GM19240 (cell line): ENCODE results near the gene ARHGEF19.

Experiments
- DNase-seq: peaks from one replicate; pipeline ENCODE4 v3.0.0; 2011; ENCODE audit warnings: low spot score; ENCODE audit not compliant: insufficient read length

Gene ARHGEF19

GRCh38 chr1:16151196-16151994 lies 61.1 kb downstream of the ARHGEF19 start:
- DNase-seq, result no peak

DNA sequence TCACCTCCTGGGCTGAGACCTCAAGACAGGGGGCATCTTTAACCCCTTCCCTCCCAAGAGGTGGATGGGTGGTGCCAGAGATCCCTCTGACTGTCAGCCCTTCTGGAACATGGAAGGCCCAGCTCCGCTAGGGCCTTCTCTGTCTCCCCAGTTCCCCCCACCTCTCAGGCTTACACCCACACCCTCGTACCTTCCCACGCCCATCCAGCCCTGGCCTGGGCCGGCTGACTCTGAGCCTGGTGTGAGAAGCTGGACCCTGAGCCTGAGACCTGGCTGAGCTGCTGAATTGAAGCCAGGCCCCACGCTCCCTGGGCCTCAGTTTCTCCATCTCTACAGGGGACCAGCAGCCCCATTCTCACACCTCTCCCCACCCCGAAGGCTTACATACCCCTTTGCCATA lies 61.9 kb downstream of the ARHGEF19 start:
- no peak for DNase-seq

GRCh38 chr1:16149702-16150488 lies 62.6 kb downstream of the ARHGEF19 start:
- DNase-seq, result no peak

DNA sequence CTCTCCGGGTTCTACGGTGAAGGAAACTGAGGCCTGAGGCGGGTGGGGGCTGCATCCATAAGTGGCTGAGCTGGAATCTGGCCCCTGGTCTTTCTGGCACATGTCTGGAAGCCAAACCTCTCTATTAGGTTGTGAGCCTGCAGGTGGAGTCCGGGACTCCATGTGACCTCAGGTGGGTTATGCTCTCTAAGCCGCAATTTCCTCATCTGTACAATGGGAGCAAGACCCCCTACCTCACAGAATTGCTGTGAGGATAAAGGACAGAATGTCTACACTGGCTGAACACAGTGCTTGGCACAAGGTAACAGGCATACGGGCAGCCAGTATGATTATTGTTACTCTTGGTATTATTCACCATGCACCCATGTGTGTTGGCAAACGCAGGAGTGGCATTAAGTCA lies 63.3 kb downstream of the ARHGEF19 start:
- DNase-seq, result no peak

DNA sequence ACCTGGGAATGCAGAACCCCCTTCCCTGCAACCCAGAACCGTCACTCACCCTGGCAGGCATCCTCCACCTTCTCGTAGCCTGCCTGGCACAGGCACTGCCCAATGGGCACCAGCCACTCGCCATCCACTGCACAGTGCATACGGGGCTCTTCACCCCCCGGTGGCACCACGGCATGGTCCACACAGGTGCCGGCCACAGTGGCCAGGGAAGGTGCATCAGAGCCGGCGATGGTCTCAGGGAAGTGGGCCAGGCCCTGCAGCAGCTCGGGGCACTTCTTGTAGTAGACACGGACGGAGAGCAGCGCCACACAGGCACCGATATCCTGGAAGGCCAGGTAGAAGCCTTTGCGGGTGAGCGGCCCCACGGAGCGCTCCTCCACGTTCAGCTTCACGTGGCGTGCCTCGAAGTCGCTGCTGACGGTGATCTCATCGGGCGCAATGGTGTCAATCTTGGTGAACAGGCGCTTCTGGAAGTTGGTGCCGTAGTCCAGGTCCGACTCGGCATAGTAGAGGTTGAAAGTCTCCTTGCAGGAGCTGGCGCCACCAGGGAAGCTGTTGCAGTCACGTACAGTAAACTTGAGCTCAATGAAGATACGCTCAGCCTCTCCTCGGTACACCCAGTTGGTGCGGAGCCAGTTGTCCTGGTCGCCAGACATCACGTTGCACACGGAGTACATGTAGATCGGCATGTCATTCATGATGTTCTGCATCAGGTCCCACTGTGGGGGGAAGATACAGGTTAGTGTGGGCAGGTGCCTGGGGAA lies 63.9 kb downstream of the ARHGEF19 start:
- DNase-seq, result no peak
